Lung (tissue), 12 donors: Measurements from ENCODE around the gene CTSA. TPM values are rescaled to one million over a fixed set of nuclear protein-coding genes. Genes with fewer than 3 reads are reported as not detected.

Experiments
- ATAC-seq: fragments of 200-7000 bp; cut with Tn5 transposase; one replicate; pipeline ENCODE4 v1.9.1; 2020; ENCODE audit warnings: moderate number of reproducible peaks; ENCODE audit not compliant: insufficient read depth, low FRiP score
- DNase-seq, 3 donors: peaks; one replicate each; pipeline ENCODE4 v3.0.0-alpha.2; 2013 to 2017
- H3K27ac ChIP-seq, 2 donors: one replicate each; pipeline ENCODE4 v1.5.1; 2013; ENCODE audit warnings: mild to moderate bottlenecking in 2 of 2, moderate library complexity in 2 of 2, control low read depth in 1 of 2, inconsistent platforms in 1 of 2, low read depth in 1 of 2, low read length in 1 of 2
- H3K27me3 ChIP-seq, 3 donors: one replicate each; pipeline ENCODE4 v1.5.1; 2013; ENCODE audit warnings: low read length in 2 of 3; ENCODE audit not compliant: control insufficient read depth in 3 of 3, insufficient read depth in 3 of 3
- H3K36me3 ChIP-seq, 4 donors: one replicate each; pipeline ENCODE4 v1.5.1; 2013; ENCODE audit warnings: low read length in 4 of 4, mild to moderate bottlenecking in 1 of 4, moderate library complexity in 1 of 4; ENCODE audit not compliant: control insufficient read depth in 4 of 4, insufficient read depth in 4 of 4
- H3K4me1 ChIP-seq, 5 donors: one replicate each; pipeline ENCODE4 v1.5.1; 2013; ENCODE audit warnings: low read length in 5 of 5, mild to moderate bottlenecking in 2 of 5, moderate library complexity in 1 of 5; ENCODE audit not compliant: control insufficient read depth in 5 of 5, insufficient read depth in 5 of 5
- H3K4me3 ChIP-seq: one replicate; pipeline ENCODE4 v1.5.1; 2013; ENCODE audit warnings: mild to moderate bottlenecking, control low read depth, moderate library complexity
- H3K9ac ChIP-seq, 2 donors: one replicate each; pipeline ENCODE4 v1.5.1; 2013; ENCODE audit warnings: low read length in 2 of 2, control low read depth in 1 of 2; ENCODE audit not compliant: insufficient read depth in 1 of 2
- H3K9me3 ChIP-seq, 4 donors: one replicate each; pipeline ENCODE4 v1.5.1; 2013; ENCODE audit warnings: low read length in 3 of 4, mild to moderate bottlenecking in 1 of 4, moderate library complexity in 1 of 4; ENCODE audit not compliant: control insufficient read depth in 4 of 4, insufficient read depth in 3 of 4
- WGBS, 2 donors: extraction: QIAGEN DNeasy Blood & Tissue Kit; methylation state at CpG; one replicate each; pipeline ENCODE4 v1.1.7; 2013; 5-methylcytosine and 5-hydroxymethylcytosine counted together
- polyA plus RNA-seq, 2 donors: library from polyadenylated mRNA; stranded (reverse); fragments of 200-250 nt; gene quantifications; one replicate each; pipeline ENCODE4 v1.2.1, GENCODE V29; 2013
- total RNA-seq, 2 donors: library from RNA; depleted of rRNA in 1 of 2; stranded (reverse); fragments of >200 nt in 1 of 2; gene quantifications; one replicate each; pipeline ENCODE4 v1.2.1, GENCODE V29; 2014 to 2021
- TF ChIP-seq, protein P1 (sequence below): IDR thresholded peaks from 2 replicates; pipeline ENCODE4 v1.5.1; 2012; ENCODE audit warnings: mild to moderate bottlenecking; ENCODE audit errors: control extremely low read depth, extremely low read depth
- donor health status: control.
- donor health status: control.
- donor health status: Bipolar disorder and iron deficiency.
- donor health status: healthy.
- donor health status: DM: yes; HTN: yes; CAD: no.

The CTSA gene
- total and polyA plus RNA-seq, 4 donors, result 72.2 to 247 (median 140) TPM

GRCh38 chr20:45857114-45857881 is 33.8 kb upstream of the CTSA start, which contains the start of the genes ACOT8 and ZSWIM3:
TSS of gene ACOT8 (minus strand) at chr20:45857392. CDS start at chr20:45857315, 77 bp downstream.
TSS of gene ZSWIM3 (plus strand) at chr20:45857614. CDS start at chr20:45857826, 212 bp downstream.
- Histone ChIP-seq H3K9me3 (no peaks in the 10 kb centered on the region), H3K27me3 (no peaks in the 10 kb centered on the region), H3K36me3 (peaks cover 0 to 8% (median 3%) of the 10 kb centered on the region in 4 donors), H3K9ac (peak within 1 kb of the TSS; percentile 55 to 67), H3K4me3 (peak within 1 kb of the TSS; percentile 92), H3K4me1 (peaks cover 2 to 19% (median 13%) of the 10 kb centered on the region in 5 donors), H3K27ac (peak within 1 kb of the TSS; percentile 77 to 81)
- TF ChIP-seq, protein P1, sequence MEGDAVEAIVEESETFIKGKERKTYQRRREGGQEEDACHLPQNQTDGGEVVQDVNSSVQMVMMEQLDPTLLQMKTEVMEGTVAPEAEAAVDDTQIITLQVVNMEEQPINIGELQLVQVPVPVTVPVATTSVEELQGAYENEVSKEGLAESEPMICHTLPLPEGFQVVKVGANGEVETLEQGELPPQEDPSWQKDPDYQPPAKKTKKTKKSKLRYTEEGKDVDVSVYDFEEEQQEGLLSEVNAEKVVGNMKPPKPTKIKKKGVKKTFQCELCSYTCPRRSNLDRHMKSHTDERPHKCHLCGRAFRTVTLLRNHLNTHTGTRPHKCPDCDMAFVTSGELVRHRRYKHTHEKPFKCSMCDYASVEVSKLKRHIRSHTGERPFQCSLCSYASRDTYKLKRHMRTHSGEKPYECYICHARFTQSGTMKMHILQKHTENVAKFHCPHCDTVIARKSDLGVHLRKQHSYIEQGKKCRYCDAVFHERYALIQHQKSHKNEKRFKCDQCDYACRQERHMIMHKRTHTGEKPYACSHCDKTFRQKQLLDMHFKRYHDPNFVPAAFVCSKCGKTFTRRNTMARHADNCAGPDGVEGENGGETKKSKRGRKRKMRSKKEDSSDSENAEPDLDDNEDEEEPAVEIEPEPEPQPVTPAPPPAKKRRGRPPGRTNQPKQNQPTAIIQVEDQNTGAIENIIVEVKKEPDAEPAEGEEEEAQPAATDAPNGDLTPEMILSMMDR, result no peak
- peak; percentile 99 for ATAC-seq
- WGBS, 2 donors, result 0% methylated on average over 35 to 36 of the region's 36 CpGs
- DNase-seq, result peak; percentile 98 to 100 (median 100)

- peaks cover 2 to 19% (median 13%) of the 10 kb centered on the region in 5 donors for H3K4me1 ChIP-seq
- H3K9ac ChIP-seq, result peak overlapping the region in 1 of 2 donors; percentile 67
- WGBS, 2 donors, result 6 to 10% methylated on average over 13 of the region's 13 CpGs
- H3K36me3 ChIP-seq, result peaks cover 0 to 8% (median 3%) of the 10 kb centered on the region in 4 donors
- TF ChIP-seq, protein P1, result no peak
- H3K27ac ChIP-seq, result peak overlapping the region; percentile 65 to 77
- no peaks in the 10 kb centered on the region for H3K27me3 ChIP-seq
- no peaks in the 10 kb centered on the region for H3K9me3 ChIP-seq
- peak overlapping the region; percentile 45 for H3K4me3 ChIP-seq
- peak in 1 of 3 donors; percentile 26 for DNase-seq
- peak; percentile 10 for ATAC-seq
These were observed 33.3 kb upstream of the CTSA start for GRCh38 chr20:45857882-45858216.

DNA sequence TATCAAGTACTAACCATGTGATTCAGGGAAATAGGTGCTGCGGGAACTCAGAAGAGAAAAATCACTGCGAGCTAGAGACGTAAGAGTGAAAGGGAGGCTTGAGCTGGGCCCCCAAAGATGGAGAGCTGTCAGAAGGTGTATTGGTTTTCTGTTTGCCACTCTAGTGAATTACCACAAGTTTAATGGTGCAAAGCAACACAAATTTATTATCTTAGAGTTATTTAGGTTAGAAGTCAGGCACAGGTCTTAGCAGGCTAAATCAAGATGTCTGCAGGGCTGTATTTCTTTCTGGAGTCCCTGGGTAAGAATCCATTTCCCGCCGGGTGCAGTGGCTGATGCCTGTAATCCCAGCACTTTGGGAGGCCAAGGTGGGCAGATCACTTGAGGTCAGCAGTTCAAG is 31.2 kb upstream of the CTSA start:
- Histone ChIP-seq H3K4me1 (peaks cover 2 to 19% (median 13%) of the 10 kb centered on the region in 5 donors), H3K9ac (no peak overlapping the region), H3K4me3 (no peak overlapping the region), H3K9me3 (no peaks in the 10 kb centered on the region), H3K36me3 (peaks cover 0 to 4% (median 0%) of the 10 kb centered on the region in 4 donors), H3K27ac (no peak overlapping the region), H3K27me3 (no peaks in the 10 kb centered on the region)
- DNase-seq (no peak), ATAC-seq (no peak)
- TF ChIP-seq, protein P1, result no peak
- 96 to 99% methylated on average over 5 of the region's 5 CpGs for WGBS, 2 donors
